Measurements from ENCODE around the gene MIER3. TPM values are rescaled to one million over a fixed set of nuclear protein-coding genes. Genes with fewer than 3 reads are reported as not detected.

Gene MIER3
- total and polyA plus RNA-seq, 2 of the 13 experiments (the other 11 are each of a cell fraction or from before 2014, with no cell fraction given) = 14.6 to 38.8 TPM

DNA sequence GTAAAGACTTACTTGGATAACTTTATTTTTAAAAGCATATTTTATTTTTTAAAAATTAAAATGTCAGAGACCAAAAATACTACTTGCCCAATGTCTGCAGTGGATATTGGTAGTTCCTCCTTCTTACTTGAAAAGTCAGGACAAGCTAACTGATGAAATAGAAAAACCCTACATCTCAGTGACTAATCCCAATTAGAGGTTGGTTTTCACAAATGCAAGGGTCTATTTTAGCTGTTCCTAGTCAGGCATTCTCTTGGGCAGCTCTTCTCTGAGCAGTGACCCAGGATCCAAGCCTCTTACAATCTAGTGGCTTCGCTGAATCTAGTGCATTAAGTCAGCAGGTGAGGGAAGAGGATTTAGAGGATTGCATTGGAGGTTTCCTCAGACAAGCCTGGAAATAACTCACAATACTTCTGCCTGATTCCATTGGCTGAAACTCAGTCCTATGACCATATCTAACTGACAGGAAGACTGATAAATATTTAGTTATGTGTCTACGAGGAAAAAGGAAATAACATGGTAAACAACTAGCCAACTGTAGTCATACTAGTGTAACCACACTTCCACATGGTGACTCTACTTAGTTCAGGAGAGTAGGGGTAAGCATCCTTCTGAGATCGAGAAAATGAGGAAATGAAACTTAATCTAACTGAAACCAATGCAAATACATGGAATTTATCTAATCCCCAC, 34.2 kb upstream of the MIER3 start (continued):
- TF ChIP-seq ZNF724P (CRISPR knock-in tag; IDR thresholded peaks at IDR 0.05; ENCODE audit: borderline replicate concordance) = no peak
- TF ChIP-seq FOXK1 (CRISPR knock-in tag; IDR thresholded peaks at IDR 0.05; ENCODE audit: borderline replicate concordance, low read depth) = no peak
- TF ChIP-seq XBP1 (CRISPR knock-in tag; IDR thresholded peaks at IDR 0.05) = no peak

DNA sequence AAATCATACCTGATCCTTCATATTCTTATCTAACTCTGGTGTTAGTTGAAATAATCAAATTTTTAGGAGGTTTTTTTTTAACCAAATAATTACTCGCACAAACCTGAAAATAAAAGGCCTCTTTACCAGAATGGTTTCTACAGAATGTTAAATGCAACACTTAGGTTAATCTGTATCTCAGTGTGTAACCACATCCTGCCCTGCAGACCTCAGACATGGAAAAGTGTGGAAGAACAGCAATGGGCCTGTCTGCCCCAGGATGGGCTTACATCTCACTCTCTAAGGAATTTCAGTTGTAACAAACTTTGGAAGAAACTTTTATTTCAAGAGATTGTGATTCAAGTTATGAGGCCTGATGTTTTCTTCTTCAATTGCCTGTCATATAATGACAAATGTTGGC, 32.5 kb upstream of the MIER3 start:
- ATAC-seq (no peak), FAIRE-seq (no peak), DNase-seq (ENCODE audit: low spot score) (no peak)
- no peak overlapping the region for H2AFZ ChIP-seq (ENCODE audit: low read length)
- TF ChIP-seq, protein P1, sequence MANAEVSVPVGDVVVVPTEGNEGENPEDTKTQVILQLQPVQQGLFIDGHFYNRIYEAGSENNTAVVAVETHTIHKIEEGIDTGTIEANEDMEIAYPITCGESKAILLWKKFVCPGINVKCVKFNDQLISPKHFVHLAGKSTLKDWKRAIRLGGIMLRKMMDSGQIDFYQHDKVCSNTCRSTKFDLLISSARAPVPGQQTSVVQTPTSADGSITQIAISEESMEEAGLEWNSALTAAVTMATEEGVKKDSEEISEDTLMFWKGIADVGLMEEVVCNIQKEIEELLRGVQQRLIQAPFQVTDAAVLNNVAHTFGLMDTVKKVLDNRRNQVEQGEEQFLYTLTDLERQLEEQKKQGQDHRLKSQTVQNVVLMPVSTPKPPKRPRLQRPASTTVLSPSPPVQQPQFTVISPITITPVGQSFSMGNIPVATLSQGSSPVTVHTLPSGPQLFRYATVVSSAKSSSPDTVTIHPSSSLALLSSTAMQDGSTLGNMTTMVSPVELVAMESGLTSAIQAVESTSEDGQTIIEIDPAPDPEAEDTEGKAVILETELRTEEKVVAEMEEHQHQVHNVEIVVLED (CRISPR knock-in tag; IDR thresholded peaks at IDR 0.05; ENCODE audit: borderline replicate concordance) = no peak
- TF ChIP-seq ETV5 (CRISPR knock-in tag; IDR thresholded peaks at IDR 0.05; ENCODE audit: borderline replicate concordance) (no peak), ZBTB1 (CRISPR knock-in tag; IDR thresholded peaks at IDR 0.05; ENCODE audit: borderline replicate concordance) (no peak)
- H3K9ac ChIP-seq (ENCODE audit: insufficient read depth, low read depth, low read length) = no peak overlapping the region
- no peak overlapping the region for H3K4me2 ChIP-seq (ENCODE audit: low read depth, low read length)
- peaks cover 11% of the 10 kb centered on the region; the same call in 1 of the 2 replicates for H3K4me1 ChIP-seq (ENCODE audit: insufficient read depth, low read length)
- in situ Hi-C loops (cut with HindIII; ENCODE audit: extremely low pct_ligation_motif_present, low pct_unique_long_range_greater_than_20kb) (no loop called here), intact Hi-C loops (cut with micrococcal nuclease; ENCODE audit: unreplicated experiment) (no loop called here)
- H4K20me1 ChIP-seq (ENCODE audit: insufficient read depth, low read length) = no peaks in the 10 kb centered on the region
- H3K9me3 ChIP-seq (ENCODE audit: low read length) = no peaks in the 10 kb centered on the region
- CTCF ChIA-PET (ENCODE audit: low intra/inter-chr PET ratio, low total read pairs) = no interaction called here
- WGBS (ENCODE audit: low lambda C conversion rate) = 2% methylated on average over 1 of the region's 1 CpG
- BruUV-seq (replicated peaks) = no TSS peak
- H3K27me3 ChIP-seq (ENCODE audit: control insufficient read depth in 1 of 2, insufficient read depth in 2 of 2, low read length in 2 of 2) = peaks cover 0 to 15% of the 10 kb centered on the region in 2 experiments; a peak in 3 of 5 replicates
- H3K79me2 ChIP-seq (ENCODE audit: insufficient read depth, low read length) = no peaks in the 10 kb centered on the region
- POLR2A ChIA-PET = no interaction called here
- no peak overlapping the region for H3K27ac ChIP-seq (ENCODE audit: extremely low read length, insufficient read depth, low read length)
- no peaks in the 10 kb centered on the region for H3K36me3 ChIP-seq (replicated peaks in 1 of 2; ENCODE audit: control insufficient read depth in 1 of 2, insufficient read depth in 2 of 2, low read length in 2 of 2)
- H3K4me3 ChIP-seq (replicated peaks in 1 of 3; ENCODE audit: insufficient read depth in 1 of 3, low read depth in 2 of 3, low read length in 3 of 3) = no peak overlapping the region
